Embryonic facial prominence (tissue), 1 donor: ENCODE results near the gene GALNT2.

Experiments
- DNase-seq: peaks from one replicate; pipeline ENCODE4 v3.0.0-alpha.2; 2016; ENCODE audit errors: extremely low spot score

GALNT2 gene

GRCh38 chr1:230091473-230092231, 24.6 kb downstream of the GALNT2 start:
- no peak for DNase-seq

GRCh38 chr1:230094746-230095145, 27.7 kb downstream of the GALNT2 start:
- DNase-seq = no peak

DNA sequence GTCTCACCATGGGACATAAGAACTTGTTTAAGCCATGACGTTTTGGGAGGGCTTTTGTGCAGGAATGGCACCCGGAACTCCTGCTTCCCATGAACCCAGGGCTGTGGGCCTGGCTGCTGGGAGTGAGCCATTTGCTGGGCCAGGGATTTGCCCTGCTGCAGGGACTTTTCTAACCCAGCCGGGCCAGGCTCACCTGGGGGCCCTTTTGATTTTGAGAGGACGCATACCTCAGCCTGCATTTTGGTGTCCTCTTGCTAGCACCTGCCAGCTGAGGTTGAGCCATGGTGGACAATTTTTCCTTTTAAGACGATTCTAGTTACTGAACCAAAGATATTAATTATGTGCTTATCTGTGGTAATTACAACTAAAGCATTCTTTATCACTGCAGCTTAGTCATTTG, 28.9 kb downstream of the GALNT2 start:
- no peak for DNase-seq

DNA sequence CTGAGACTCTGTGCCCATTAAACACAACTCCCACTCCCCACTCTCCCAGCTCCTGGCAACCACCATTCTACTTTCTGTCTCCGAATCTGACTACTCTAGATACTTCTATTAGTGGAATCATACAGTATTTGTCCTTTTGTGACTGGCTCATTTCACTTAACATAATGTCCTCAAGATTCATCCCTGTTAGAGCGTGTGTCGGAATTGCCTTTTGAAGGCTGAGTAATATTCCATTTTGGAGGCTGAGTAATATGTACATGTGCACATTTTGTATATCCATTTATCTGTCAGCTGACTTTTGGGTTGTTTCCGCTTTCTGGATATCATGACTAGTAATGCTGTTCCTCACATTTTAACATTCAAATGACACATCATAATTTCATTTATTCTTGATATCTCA, 30.3 kb downstream of the GALNT2 start:
- DNase-seq = no peak

DNA sequence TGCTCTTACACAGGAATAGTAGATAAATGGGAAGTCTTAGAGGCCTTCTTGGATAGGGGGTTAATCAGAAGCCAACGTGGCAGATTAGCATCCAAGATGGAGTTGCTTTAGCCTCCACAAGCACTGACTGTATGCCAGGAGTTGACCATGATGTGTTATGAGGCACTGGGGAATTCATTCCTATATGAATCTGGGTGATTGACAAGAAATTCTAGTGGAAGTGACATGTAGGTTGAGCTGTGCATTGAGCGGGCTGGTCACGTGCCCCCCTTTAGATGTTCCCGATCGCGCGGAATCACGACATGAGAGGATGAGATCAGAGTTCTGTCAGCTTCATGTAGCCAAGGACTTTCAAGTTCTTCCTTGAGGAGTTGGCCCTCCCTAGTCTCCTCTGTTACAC, 31.7 kb downstream of the GALNT2 start:
- no peak for DNase-seq

DNA sequence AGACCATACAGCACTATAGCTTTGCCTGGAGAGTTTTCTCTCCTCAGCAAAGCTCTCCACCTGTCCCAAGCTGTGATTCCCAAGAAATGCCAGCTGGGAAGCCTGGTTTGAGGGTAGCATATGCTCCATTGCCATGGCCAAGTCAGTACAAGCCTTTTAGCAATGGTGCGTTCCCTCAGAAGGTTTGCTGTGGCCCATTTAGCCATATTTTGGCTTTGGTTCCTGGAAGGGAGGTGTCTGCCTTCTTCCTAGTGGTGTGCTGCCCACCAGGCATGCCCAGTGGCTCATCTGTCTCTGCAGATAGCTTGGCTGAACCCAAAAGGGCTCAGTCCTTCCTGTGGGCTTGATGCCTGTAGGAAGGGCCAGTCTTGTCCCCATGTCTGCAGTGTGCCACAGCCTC, 32.4 kb downstream of the GALNT2 start:
- DNase-seq = no peak

DNA sequence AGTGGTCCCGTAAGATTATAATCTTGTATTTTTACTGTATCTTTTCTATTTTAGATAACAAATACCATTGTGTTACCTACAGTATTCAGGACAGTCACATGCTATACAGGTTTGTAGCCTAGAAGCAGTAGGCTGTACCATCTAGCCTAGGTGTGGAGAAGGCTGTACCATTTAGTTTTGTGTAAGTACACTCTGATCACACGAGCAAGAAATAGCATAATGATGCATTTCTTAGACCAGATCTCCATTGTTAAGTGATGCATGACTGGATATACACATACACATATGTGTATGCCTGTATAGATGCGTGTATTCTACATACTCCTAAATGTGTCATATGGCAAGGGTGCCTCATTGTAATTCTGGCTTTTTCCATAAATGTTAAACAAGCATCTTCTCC, 33.9 kb downstream of the GALNT2 start:
- DNase-seq = no peak

DNA sequence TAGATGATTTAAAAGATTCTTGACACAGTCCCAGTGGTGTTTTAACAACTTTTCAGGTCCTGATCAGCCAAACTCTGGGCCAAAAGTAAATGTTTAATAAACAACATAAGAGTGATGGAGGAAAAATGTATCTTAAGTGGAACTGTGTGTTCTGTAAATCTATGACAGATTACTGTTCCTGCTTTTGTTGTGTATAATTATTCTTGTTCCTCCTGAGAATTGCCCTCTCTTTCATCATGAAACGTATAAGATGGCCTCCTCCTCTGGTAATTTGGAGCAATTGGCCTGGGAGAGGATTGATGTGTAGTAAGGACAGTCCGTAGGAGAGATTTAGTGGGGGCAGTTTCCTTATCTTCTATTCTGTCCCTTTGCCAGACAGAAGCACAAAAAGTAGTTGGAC, 34.5 kb downstream of the GALNT2 start:
- DNase-seq = no peak

GRCh38 chr1:230102046-230102445, 35.0 kb downstream of the GALNT2 start:
- no peak for DNase-seq

- no peak for DNase-seq
These were observed 35.4 kb downstream of the GALNT2 start for GRCh38 chr1:230102472-230102871.

- DNase-seq = no peak
These were observed 36.5 kb downstream of the GALNT2 start for GRCh38 chr1:230103306-230104173.

DNA sequence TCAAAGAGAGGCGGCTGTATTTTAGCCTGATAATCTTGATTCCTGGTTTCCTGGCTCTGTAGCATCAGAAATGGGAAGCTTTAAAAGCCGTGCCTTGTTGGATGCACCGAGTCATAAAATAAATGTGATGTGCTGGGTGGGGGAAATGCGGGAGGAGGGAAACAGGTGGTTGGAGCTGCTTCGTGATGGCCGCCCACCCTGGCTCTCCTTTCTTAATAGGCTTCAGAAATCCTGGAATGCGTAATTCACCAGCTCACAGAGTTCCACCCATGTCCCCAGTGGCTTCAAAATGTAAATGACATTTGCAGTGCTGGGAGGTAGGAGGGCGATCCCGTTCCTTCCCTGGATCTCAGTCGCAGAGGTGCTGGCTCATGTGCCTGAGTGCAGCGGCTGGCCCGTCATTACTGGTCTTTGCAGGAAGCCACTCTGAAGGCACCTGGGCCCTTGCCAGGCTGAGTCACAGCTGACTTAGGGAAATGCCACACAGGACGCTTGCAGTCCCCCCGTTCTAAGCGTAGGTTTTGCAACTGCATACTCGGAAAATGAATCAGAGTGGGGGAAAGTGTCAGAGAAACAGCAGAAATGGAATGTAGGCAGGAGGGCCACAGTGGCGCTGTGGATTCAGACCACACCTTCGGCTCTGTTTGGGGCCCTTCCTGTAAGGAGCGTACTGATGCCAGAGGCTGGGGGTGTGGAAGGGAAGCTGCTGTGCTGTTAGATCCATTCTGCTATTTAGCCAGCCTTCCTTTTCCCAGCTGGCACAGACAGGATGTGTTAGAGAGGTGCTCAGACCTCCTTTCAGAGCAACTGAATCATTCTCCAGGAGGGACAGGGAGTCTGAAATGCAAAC, 37.6 kb downstream of the GALNT2 start:
- DNase-seq = no peak

DNA sequence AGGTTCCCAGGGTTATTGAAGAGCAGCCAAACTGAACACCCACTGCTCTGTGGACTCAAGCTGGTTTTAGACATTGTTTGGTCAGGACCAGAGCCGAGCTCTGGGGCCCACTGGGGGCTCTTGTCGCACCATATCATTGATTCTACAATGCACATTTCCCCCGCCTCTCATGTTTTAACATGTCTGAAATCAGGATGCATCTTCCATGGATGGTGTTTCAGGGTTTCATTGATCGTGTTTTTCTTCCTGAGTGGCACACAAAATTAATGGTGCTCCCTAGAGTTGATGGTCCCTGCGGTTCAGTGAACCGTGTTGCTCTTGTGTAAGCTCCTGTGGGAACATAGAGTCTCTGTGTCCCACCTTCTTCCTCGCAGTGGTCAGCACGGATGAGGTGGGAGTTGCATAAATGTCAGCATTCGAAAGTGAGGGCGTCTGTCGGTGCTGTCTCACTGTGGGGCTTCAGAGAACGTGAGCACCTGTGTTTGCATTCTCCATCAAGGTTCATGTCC, 38.3 kb downstream of the GALNT2 start:
- DNase-seq = no peak

DNA sequence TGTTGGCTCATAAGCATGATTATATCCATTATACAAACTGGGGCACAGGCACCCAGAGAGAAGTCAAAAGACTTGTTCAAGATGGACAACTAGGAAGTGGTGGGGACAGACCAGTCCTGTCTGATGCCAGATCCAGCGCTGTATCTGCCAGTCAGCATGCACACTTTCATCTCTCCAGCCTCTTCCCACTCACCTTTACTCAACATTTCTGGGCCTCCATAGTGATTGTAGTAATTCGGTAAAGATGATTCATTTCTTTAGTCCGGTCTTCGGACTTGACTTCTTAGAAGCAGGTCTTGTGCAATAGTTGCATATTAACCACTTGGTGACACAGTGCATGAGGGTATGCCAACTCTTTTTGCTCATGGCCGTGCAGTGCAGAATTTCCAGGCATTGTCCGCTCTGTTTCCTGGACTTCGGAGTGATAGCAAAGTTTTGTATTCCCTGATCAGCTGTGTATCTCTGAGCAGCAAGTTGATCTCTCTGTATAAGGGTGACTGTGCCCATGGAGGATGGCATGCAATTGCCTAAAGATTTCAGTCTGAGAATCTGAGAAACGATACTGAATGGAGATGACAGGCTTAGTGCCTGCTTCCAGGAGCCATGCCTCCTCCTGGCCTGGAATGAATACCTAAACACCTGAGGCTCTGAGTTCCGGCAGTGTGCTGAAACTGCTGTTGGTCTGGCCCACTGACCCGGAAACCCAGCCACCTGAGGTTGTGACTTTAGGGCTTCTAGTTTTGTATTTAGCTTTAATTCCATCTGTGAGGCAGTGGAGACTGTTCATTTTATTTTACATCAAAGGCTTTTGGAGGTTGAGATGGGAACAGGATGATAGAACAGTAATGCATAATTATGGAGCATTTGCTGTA, 39.0 kb downstream of the GALNT2 start:
- no peak for DNase-seq

DNA sequence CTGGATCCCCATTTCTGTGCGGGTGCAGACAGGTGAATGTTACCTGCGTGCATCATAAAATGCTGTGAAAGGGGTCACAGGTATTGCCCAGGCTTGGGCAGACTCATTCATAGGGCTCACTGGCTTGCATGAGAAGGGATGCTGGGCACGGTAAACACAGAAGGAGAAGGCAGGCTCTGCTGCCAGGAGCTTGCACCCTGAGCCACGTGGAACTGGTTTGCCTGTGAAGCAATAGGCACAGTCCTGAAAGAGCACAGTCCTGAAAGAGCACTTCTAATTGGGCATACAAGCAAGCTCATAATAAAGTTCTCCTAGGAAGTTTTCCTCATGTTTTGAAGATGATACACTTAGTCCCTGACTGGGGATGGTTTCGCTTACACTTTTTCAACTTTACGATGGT, 40.9 kb downstream of the GALNT2 start:
- no peak for DNase-seq

DNA sequence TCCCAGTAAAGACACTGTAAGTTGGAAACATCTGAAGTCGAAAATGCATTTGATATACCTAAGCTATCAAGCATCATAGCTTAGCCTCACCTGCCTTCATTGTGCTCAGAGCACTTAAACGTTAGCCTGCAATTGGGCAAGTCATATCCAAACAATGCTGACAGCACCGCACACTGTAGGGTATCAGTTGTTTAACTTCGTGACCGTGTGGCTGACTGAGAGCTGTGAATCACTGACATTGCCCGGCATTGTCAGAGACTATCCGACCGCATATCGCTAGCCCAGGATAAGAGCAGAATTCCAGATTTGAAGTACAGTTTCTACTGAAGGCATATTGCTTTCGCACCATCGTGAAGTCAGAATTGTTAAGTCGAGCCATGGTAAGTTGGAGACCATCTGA, 41.5 kb downstream of the GALNT2 start:
- no peak for DNase-seq

GRCh38 chr1:230109066-230109465, 42.0 kb downstream of the GALNT2 start:
- DNase-seq = no peak

- DNase-seq = no peak
These were observed 43.0 kb downstream of the GALNT2 start for GRCh38 chr1:230109895-230110667.

DNA sequence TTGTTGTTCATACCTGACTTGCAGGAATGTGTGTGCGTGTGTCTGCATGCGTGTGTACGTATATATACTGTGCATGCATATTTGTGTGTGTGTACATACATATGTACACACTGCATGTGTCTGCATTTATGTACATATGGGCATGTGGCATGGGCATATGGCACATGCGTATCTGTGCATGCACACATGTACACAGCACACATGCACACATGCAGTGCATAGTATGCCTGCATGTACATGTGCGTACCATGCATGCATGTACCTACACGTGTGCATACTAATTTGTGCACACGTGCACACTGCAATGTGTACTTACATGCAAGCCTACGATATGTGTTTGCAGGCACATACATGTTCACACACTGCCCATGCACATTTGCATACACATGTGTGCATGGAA, 43.9 kb downstream of the GALNT2 start:
- DNase-seq = no peak

DNA sequence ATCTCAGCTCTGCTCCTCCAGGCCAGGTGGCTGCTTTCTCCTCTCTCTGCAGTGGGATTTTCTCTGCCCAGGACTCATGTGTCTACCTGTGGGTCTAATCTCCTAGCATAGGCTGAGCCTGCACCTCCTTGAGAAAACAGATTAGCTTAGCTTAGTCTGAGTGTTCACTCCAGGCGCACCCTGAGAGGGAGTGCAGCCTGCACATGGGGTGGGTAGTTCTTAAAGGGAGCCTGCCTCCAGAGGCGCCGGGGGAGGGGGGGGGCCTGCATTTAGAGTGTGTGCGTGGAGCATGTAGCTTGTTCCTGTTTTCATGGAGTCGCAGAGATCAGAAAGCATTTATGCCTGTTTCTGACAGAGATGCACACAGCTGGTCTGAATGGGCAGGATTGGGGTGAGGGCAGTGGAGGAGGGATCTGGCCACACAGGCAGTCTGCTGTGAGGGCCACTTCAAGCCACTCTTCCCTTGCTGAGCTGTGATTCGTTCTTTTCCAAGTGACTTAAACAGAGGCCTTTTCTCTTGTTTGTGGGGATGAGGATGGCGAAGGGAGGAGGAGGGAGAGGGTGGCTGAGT, 45.2 kb downstream of the GALNT2 start:
- no peak for DNase-seq
